HCEC 1CT (cell line): ENCODE data around the gene TNNI3.
A peak's percentile ranks its signal among the peaks of the same experiment; 100 is the strongest.
"Not testable (repeated sequence)": the region's sequence is repeated elsewhere in the genome, so short reads cannot be mapped to it uniquely, and the experiment has no call there.

Source experiments
- DNase-seq: peaks from one replicate; pipeline ENCODE4 v3.0.0-alpha.2; 2017

Gene TNNI3

GRCh38 chr19:55172741-55173140 is 15.2 kb upstream of the TNNI3 start:
- peak; percentile 76 for DNase-seq

GRCh38 chr19:55172318-55172717 is 14.8 kb upstream of the TNNI3 start:
- not testable (repeated sequence) for DNase-seq

- no peak for DNase-seq
Measured at GRCh38 chr19:55171440-55171839, 13.9 kb upstream of the TNNI3 start.

GRCh38 chr19:55169136-55169535 is 11.6 kb upstream of the TNNI3 start:
- DNase-seq = no peak

GRCh38 chr19:55166530-55167268 is 9.2 kb upstream of the TNNI3 start, which contains the start of gene DNAAF3:
Gene DNAAF3, minus strand, starts transcription at chr19:55166613. Its CDS starts 200 bp downstream, at chr19:55166413.
- DNase-seq = peak; percentile 96

GRCh38 chr19:55165952-55166529 is 8.5 kb upstream of the TNNI3 start:
- DNase-seq = peak; percentile 26

GRCh38 chr19:55161571-55162322 is 4.2 kb upstream of the TNNI3 start:
- DNase-seq = no peak

GRCh38 chr19:55160986-55161365 is 3.4 kb upstream of the TNNI3 start:
- DNase-seq = no peak

GRCh38 chr19:55160128-55160985 is 2.8 kb upstream of the TNNI3 start:
- DNase-seq = peak; percentile 87

- peak; percentile 49 for DNase-seq
Measured at GRCh38 chr19:55158848-55159749, 1.6 kb upstream of the TNNI3 start.

- DNase-seq = no peak
Measured at GRCh38 chr19:55158423-55158822, 891 bp upstream of the TNNI3 start.

GRCh38 chr19:55156202-55157063 is 1.1 kb downstream of the TNNI3 start:
- peak; percentile 46 for DNase-seq

- not testable (repeated sequence) for DNase-seq
Measured at GRCh38 chr19:55155784-55156183, 1.7 kb downstream of the TNNI3 start.

- DNase-seq = no peak
Measured at GRCh38 chr19:55153652-55154264, 3.8 kb downstream of the TNNI3 start.

GRCh38 chr19:55152017-55152416 is 5.5 kb downstream of the TNNI3 start:
- peak; percentile 44 for DNase-seq

- DNase-seq = no peak
Measured at GRCh38 chr19:55149078-55150003, 8.2 kb downstream of the TNNI3 start, which contains the start of gene TNNT1. Gene TNNT1, minus strand, starts transcription at chr19:55149206. Its CDS starts 2,049 bp downstream, at chr19:55147157.

GRCh38 chr19:55147545-55148251 is 9.8 kb downstream of the TNNI3 start:
- DNase-seq = no peak

- peak; percentile 16 for DNase-seq
Measured at GRCh38 chr19:55146705-55147273, 10.7 kb downstream of the TNNI3 start.
